ENCODE data around the gene GNAL.

GNAL gene

DNA sequence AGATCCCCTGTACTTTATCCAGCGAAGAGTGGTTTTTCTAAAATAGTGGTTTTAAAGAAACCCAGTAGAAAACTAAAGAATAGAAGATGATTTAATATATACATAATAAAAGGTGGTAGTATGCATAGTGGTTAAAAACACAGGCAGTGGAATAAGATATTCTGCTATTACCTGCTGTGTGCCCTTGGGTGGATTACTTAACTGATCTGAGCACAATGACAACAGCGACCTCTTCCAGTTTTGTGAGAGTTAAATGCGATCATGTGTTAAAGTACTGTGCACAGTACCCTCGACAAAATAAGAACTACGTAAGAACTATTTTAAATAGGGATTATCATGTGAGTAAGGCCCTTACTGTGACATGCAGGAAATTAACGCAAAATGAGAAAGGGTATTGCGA is 132.1 kb downstream of the GNAL start:
- Mint-ChIP-seq H3K4me3 (no peak overlapping the region), H3K4me1 (no peaks in the 10 kb centered on the region), H3K9me3 (no peaks in the 10 kb centered on the region), H3K36me3 (no peaks in the 10 kb centered on the region), H3K27ac (no peak overlapping the region), H3K27me3 (no peaks in the 10 kb centered on the region)

DNA sequence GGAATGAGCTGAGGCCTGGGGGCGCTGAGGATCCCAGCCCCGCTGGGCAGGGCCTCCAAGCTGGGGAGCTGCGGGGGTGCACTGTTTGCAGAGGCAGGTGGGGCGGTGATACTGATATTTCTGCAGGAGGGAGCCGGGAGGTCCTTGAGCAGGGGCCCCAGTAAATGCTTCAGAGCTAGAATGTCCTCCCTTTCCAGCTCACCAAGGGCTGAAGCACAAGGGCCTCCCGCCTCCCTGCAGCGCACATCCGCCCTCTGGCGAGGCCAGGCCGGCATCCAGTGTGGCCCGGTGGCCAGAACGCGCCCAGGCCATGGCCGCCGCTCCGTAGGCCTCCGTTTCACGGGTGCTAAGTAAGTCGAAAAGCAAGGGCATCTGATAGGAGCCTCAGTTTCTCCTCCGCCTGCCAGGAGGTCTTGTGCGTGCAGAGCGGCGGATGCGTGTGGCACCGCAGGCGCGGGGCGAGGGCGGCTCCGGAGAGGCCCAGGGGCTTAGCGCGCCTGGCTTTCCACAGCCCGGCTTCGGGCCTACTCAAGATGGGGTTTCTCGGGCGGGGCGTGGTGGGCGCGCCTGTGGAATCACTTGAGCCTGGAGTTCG is 132.7 kb downstream of the GNAL start:
- no peaks in the 10 kb centered on the region for H3K27me3 Mint-ChIP-seq
- H3K36me3 Mint-ChIP-seq: no peaks in the 10 kb centered on the region
- H3K9me3 Mint-ChIP-seq: no peaks in the 10 kb centered on the region
- no peaks in the 10 kb centered on the region for H3K4me1 Mint-ChIP-seq
- H3K4me3 Mint-ChIP-seq: no peak overlapping the region
- no peak overlapping the region for H3K27ac Mint-ChIP-seq

DNA sequence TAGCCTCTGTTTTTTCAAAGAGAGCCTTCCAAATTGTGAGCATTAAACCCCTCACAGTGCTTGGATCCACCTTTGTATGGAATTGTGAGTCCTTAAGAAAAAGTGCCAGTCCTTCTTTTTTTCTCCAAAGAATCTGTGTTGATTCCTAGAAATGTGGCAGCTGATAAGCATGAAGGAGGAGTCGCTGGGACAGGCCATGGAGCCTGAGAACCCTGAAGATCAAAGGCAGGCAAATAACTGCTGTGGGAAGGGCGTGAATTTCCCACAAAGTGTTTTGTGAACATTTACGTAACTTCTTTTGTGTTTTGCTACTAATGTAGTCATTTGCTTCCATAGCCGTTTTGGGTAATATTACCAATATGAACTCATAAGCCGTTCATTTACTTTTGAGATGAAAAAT is 134.5 kb downstream of the GNAL start:
- Mint-ChIP-seq H3K36me3 (no peaks in the 10 kb centered on the region), H3K4me1 (no peaks in the 10 kb centered on the region), H3K27ac (no peak overlapping the region), H3K9me3 (no peaks in the 10 kb centered on the region), H3K4me3 (no peak overlapping the region), H3K27me3 (no peaks in the 10 kb centered on the region)

DNA sequence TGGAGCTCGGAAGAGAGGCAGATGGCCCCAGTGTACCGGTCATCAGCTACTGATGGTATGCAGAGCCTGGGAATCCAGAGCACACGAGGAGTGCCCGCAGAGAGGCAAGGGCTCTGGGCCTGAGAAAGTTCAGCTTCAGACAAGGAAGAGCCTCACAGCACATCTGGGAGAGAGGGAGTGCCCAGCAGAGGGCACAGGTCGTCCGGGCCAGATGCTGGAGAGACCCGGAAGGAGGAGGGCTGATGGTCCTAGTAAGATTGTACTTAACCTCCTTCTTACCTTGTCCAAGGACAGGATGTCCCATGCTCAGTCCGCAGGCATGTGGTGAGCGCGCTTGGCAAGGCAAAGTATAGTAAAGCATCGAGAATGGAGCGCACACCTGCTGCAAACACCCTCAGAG is 137.8 kb downstream of the GNAL start:
- no peaks in the 10 kb centered on the region for H3K27me3 Mint-ChIP-seq
- no peak overlapping the region for H3K27ac Mint-ChIP-seq
- H3K4me3 Mint-ChIP-seq: no peak overlapping the region
- H3K4me1 Mint-ChIP-seq: no peaks in the 10 kb centered on the region
- no peaks in the 10 kb centered on the region for H3K9me3 Mint-ChIP-seq
- H3K36me3 Mint-ChIP-seq: peaks cover 3% of the 10 kb centered on the region

DNA sequence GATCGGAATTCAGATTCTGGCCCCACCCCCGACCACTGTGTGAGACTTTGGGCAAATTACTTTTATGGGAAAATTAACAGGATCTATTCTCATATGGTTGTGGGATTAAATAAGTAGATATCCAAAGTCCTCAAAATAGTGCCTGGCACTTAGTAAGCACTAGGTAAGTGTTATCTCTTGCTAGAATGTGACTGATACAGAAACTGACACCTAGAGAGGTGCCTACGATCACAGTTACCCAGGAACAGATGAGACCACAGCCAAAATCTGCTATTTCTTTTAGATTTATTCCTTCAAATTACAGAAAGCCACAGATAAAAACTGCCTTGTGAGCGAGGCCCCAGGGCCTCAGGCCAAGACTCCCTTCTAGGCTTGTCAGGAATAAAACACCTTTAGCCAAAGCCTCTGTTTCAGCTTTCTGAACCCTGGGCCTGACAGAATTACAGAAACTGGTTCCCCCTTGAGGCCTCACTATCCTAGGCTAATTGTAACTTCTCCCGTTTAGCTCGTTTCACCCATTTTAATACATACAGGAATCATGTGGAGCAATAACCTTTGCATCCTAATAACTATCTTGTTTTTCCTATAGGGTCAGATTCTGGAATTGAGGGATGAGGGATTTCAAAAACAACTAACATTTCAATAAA is 139.8 kb downstream of the GNAL start:
- H3K9me3 Mint-ChIP-seq: no peaks in the 10 kb centered on the region
- no peaks in the 10 kb centered on the region for H3K27me3 Mint-ChIP-seq
- peaks cover 3% of the 10 kb centered on the region for H3K36me3 Mint-ChIP-seq
- no peak overlapping the region for H3K27ac Mint-ChIP-seq
- H3K4me1 Mint-ChIP-seq: no peaks in the 10 kb centered on the region
- H3K4me3 Mint-ChIP-seq: no peak overlapping the region

DNA sequence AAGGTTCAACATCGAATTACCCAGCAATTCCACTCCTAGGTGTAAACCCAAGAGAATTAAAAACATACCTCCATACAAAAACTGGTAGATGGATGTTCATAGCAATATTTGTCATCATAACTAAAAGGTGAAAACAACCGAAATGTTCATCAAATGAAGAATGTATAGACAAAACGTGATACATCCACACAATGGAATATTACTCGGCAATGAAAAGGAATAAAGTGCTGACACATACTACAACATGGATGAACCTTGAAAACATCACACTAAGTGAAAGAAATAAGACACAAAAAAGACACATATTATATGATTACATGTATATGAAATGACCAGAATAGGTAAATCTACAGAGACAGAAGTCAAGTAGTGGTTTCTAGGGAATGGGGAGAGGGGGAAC is 141.5 kb downstream of the GNAL start:
- peaks cover 3% of the 10 kb centered on the region for H3K36me3 Mint-ChIP-seq
- H3K27me3 Mint-ChIP-seq: no peaks in the 10 kb centered on the region
- no peak overlapping the region for H3K27ac Mint-ChIP-seq
- H3K4me1 Mint-ChIP-seq: no peaks in the 10 kb centered on the region
- H3K4me3 Mint-ChIP-seq: no peak overlapping the region
- H3K9me3 Mint-ChIP-seq: no peaks in the 10 kb centered on the region

DNA sequence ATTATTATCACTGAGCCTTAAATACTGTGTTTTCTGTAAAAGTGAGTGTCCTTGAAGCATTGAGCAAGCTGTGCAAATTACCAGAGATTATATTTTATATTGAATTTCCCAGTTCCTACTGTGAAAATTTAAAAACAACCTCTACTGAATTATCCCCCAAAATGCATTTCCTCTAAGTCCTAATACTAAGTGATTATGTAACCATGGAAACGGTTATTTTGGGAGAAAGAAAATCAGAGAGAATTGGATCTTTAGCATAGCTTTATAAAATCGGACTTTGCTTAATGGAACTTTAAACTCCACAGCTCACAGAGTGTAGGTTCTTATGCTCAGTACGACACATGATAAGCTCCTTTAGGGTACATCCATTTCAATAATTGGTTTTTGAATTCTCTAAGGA is 142.9 kb downstream of the GNAL start:
- no peak overlapping the region for H3K27ac Mint-ChIP-seq
- no peaks in the 10 kb centered on the region for H3K9me3 Mint-ChIP-seq
- no peaks in the 10 kb centered on the region for H3K4me1 Mint-ChIP-seq
- H3K27me3 Mint-ChIP-seq: no peaks in the 10 kb centered on the region
- peaks cover 3% of the 10 kb centered on the region for H3K36me3 Mint-ChIP-seq
- H3K4me3 Mint-ChIP-seq: no peak overlapping the region

DNA sequence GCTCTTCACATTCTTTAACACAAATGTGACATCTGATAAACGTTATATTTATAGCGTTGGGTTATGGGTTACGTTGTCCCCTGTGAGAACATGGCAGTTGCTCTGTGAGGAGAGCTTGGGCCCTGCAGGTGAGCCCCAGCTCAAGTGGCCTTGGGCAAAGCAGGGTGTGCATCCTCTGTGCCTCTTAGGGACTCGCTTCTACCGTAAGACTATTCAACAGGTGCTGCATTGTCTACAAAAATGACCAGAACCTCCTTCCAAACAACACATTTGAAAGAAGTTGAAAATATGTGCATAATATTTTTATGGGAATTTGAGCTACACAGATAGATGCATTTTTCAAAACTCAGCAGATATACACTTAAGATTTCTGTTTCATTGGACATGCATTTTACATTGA is 145.7 kb downstream of the GNAL start:
- peaks cover 3% of the 10 kb centered on the region for H3K36me3 Mint-ChIP-seq
- H3K27me3 Mint-ChIP-seq: no peaks in the 10 kb centered on the region
- H3K4me1 Mint-ChIP-seq: no peaks in the 10 kb centered on the region
- no peaks in the 10 kb centered on the region for H3K9me3 Mint-ChIP-seq
- H3K27ac Mint-ChIP-seq: no peak overlapping the region
- H3K4me3 Mint-ChIP-seq: no peak overlapping the region

DNA sequence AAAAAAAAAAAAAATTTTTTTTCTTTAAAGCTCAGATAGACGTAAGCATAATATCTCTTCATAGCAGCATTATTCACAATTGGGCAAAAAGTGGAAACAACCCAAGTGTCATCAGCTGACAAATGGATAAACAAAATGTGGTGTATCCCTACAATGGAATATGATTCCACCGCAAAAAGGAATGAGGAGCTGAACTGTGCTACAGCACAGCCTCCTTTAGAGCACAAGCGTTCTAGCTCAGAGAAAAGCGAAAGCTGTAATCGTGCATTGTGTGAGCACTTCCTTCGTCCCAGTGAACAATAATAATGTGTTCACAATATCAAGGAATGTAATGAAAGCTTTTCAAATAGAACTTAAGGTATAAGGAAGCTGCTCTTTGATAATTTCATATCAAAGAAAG is 150.5 kb downstream of the GNAL start:
- Mint-ChIP-seq H3K9me3 (no peaks in the 10 kb centered on the region), H3K27me3 (no peaks in the 10 kb centered on the region), H3K27ac (no peak overlapping the region), H3K4me3 (no peak overlapping the region), H3K36me3 (no peaks in the 10 kb centered on the region), H3K4me1 (no peaks in the 10 kb centered on the region)

DNA sequence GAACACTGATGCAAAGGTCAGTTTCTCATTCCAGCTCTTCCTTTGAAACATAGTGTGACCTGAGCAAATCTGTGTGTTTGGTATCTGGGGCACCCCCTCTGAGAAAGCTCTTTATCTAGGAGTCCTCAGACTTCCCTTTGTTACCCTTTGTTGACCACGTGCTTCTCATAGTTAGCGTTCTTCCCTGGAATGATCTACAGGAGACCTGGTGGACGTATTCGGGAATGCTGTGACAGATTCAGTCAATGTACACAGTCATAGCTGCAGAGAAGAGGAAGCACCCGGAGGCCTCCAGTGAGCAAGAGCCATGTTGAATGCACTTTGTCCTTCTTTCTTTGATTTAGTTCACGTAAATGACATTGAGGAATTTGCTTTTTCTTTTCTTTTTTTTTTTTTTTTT is 151.4 kb downstream of the GNAL start:
- Mint-ChIP-seq H3K36me3 (no peaks in the 10 kb centered on the region), H3K27ac (no peak overlapping the region), H3K27me3 (no peaks in the 10 kb centered on the region), H3K9me3 (no peaks in the 10 kb centered on the region), H3K4me3 (no peak overlapping the region), H3K4me1 (no peaks in the 10 kb centered on the region)

DNA sequence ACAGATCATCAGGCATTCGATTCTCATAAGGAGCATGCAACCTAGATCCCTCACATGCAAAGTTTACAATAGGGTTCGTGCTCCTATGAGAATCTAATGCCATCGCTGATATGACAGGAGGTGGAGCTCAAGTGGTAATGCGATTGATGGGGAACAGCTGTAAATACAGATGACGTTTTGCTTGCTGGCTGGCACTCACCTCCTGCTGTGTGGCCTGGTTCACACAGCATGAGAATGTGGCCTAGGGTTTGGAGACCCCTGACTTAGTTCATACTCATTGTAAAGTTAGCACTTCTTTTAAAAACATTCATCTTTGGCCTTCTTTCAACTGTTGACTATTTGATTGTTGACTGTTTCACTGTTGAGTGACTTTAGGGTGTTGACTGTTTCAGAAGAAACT is 153.5 kb downstream of the GNAL start:
- no peaks in the 10 kb centered on the region for H3K27me3 Mint-ChIP-seq
- H3K36me3 Mint-ChIP-seq: no peaks in the 10 kb centered on the region
- H3K4me1 Mint-ChIP-seq: no peaks in the 10 kb centered on the region
- H3K9me3 Mint-ChIP-seq: no peaks in the 10 kb centered on the region
- no peak overlapping the region for H3K27ac Mint-ChIP-seq
- no peak overlapping the region for H3K4me3 Mint-ChIP-seq

DNA sequence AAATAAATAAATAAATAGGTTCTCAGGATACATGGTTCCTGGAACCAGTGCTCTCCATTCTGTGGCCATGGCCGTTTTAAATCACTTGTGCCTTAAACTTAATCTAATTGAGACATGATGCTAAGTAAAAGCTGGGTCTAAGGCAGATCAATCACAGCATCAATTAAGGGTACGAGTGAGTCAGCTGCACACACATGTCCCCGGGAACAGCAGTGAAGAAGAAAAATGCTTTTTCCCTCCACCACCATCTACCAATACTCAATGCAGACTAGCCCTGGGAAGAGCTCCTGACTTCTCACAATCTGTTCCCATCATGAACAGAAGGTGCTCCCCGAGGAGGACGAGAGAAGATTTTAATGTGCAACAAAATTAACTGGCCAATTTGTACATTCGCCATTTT is 155.4 kb downstream of the GNAL start:
- no peaks in the 10 kb centered on the region for H3K27me3 Mint-ChIP-seq
- no peaks in the 10 kb centered on the region for H3K36me3 Mint-ChIP-seq
- H3K9me3 Mint-ChIP-seq: no peaks in the 10 kb centered on the region
- H3K27ac Mint-ChIP-seq: no peak overlapping the region
- H3K4me3 Mint-ChIP-seq: no peak overlapping the region
- H3K4me1 Mint-ChIP-seq: peaks cover 6% of the 10 kb centered on the region

DNA sequence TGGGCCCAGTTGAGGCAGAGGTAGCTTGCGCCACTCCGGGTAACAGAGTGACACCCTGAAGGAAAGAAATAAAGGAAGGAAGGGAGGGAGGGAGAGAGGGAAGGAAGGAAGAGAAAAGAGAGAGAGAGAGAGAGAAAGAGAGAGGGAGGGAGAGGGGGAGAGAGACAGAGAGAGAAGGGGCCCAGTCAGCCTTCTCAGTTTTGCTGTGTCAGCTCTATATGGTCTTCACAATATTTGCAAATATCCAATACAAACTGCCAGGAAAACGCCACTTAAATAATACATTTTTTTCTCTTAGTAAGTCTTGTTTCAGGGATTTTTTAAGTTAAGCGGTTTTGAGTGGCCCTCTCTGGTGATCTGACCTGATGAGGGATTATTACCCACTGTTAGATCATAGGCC is 156.6 kb downstream of the GNAL start:
- Mint-ChIP-seq H3K27ac (no peak overlapping the region), H3K9me3 (no peaks in the 10 kb centered on the region), H3K4me3 (no peak overlapping the region), H3K4me1 (peaks cover 18% of the 10 kb centered on the region), H3K36me3 (no peaks in the 10 kb centered on the region), H3K27me3 (no peaks in the 10 kb centered on the region)

DNA sequence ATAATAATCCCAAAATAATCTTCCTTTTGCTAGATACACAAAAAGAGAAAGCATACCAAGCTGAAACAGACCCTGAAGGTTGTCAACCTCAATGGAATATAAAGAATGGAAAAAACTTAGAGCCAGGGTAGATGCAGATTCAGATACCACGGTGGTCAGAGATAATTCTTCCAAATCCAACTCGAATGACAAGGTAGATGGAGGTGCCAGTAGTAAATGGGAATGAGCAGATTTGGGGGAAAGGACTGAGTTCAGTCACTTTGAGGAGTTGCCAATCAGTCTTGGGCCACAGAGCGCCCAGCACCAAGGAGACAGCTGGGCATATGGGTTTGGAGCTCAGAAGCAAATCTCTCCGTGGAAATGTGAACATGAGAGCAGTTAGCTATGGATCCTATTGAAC is 158.7 kb downstream of the GNAL start:
- H3K4me1 Mint-ChIP-seq: peaks cover 34% of the 10 kb centered on the region
- H3K4me3 Mint-ChIP-seq: no peak overlapping the region
- H3K9me3 Mint-ChIP-seq: no peaks in the 10 kb centered on the region
- H3K36me3 Mint-ChIP-seq: peaks cover 3% of the 10 kb centered on the region
- no peak overlapping the region for H3K27ac Mint-ChIP-seq
- no peaks in the 10 kb centered on the region for H3K27me3 Mint-ChIP-seq

DNA sequence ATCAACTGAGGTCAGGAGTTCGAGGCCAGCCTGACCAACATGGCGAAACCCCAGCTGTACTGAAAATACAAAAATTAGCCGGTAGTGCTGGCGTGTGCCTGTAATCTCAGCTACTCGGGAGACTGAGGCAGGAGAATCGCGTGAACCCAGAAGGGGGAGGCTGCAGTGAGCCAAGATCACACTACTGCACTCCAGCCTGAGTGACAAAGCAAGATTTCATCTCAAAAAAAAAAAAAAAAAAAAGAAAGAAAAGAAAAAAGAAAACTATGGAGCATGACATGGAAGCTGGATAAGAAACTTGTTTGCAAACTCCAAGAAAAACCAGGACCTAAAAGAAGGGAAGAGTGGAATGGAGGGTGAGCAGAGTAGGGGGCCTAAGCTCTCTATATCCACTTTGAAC is 160.2 kb downstream of the GNAL start:
- Mint-ChIP-seq H3K27ac (no peak overlapping the region), H3K4me1 (peaks cover 48% of the 10 kb centered on the region), H3K9me3 (no peaks in the 10 kb centered on the region), H3K4me3 (peak overlapping the region; percentile 36), H3K27me3 (no peaks in the 10 kb centered on the region), H3K36me3 (peaks cover 3% of the 10 kb centered on the region)

DNA sequence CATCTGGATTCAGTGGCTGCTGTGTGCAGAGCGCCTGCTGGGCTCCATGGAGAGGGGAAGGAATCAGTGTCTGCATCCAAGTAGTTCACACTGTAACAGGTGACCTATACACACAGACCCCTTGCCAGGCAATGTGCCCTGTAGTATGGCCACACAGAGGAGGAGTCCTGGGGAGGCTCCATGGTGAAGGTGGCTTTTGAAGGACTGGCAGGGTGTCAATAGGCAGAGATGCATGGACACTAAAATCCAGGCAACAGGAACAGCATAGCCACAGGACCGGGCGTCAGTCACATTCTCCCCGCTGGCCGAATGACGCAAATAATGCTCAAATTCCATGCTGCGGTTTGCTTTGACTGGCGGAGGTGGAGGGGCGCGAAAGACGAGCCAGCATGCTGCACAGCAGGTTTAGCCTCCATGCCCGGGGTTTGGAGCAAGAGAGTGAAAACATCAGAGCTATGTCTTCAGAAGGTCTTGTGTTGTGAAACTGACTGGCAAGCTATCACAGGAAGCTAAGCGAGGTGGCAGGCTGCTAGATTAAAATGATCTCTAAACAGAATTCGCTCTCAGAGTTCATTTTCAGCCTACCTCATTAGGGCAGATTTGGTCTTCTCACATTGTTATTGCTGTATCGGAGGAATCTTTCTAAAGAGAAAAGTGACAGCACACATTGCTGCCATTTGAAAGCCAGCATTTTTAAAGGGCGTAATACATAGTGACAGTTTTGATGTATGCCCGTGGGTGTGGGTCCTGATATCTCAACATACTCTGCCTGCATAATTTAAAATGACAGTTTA is 161.0 kb downstream of the GNAL start:
- peaks cover 55% of the 10 kb centered on the region for H3K4me1 Mint-ChIP-seq

More for the DNA sequence above, 161.0 kb downstream of the GNAL start:
- Mint-ChIP-seq H3K36me3 (peaks cover 3% of the 10 kb centered on the region), H3K27ac (peak overlapping the region; percentile 100), H3K27me3 (no peaks in the 10 kb centered on the region), H3K4me3 (peak overlapping the region; percentile 100), H3K9me3 (no peaks in the 10 kb centered on the region)
